Epithelial cell of proximal tubule (primary cell): Measurements from ENCODE around the gene FAM78A. TPM values are rescaled to one million over a fixed set of nuclear protein-coding genes. Genes with fewer than 3 reads are reported as not detected.
A peak's percentile ranks its signal among the peaks of the same experiment; 100 is the strongest.

Experiments used
- DNase-seq: peaks from one replicate; pipeline ENCODE4 v3.0.0-alpha.2; 2011; ENCODE audit warnings: low read depth
- H3K4me3 ChIP-seq: 2 replicates; pipeline ENCODE4 v1.5.1; 2011; ENCODE audit warnings: low read depth, mild to moderate bottlenecking, low read length
- CTCF ChIP-seq: conservative IDR thresholded peaks from 2 replicates; pipeline ENCODE4 v1.5.1; 2012; ENCODE audit warnings: low read depth, mild to moderate bottlenecking, low read length
- total RNA-seq: library from RNA; depleted of rRNA; stranded (reverse); fragments of >200 nt; gene quantifications from 2 replicates; pipeline ENCODE4 v1.2.3, GENCODE V29; 2015

FAM78A gene
- total RNA-seq, 1 donor from 2014 or later = under 0.01 TPM

GRCh38 chr9:131279863-131280570, 3.7 kb upstream of the FAM78A start:
- no peak overlapping the region for H3K4me3 ChIP-seq
- DNase-seq = no peak
- TF ChIP-seq CTCF = no peak

GRCh38 chr9:131279196-131279862, 3.0 kb upstream of the FAM78A start:
- no peak for TF ChIP-seq CTCF
- H3K4me3 ChIP-seq = no peak overlapping the region
- no peak for DNase-seq

GRCh38 chr9:131278702-131279111, 2.4 kb upstream of the FAM78A start:
- DNase-seq = no peak
- no peak overlapping the region for H3K4me3 ChIP-seq
- TF ChIP-seq CTCF = no peak

- TF ChIP-seq CTCF = no peak
- no peak for DNase-seq
- H3K4me3 ChIP-seq = peak overlapping the region; percentile 48
These were observed 1.8 kb upstream of the FAM78A start for GRCh38 chr9:131277910-131278701.

GRCh38 chr9:131277287-131277909, 1.1 kb upstream of the FAM78A start:
- TF ChIP-seq CTCF = no peak
- H3K4me3 ChIP-seq = peak overlapping the region; percentile 48
- no peak for DNase-seq

GRCh38 chr9:131276891-131277286, 579 bp upstream of the FAM78A start:
- no peak for DNase-seq

More at GRCh38 chr9:131276891-131277286, 579 bp upstream of the FAM78A start:
- TF ChIP-seq CTCF = no peak
- peak overlapping the region; percentile 48 for H3K4me3 ChIP-seq
